ENCODE measurements around the gene OLAH. TPM values are rescaled to one million over a fixed set of nuclear protein-coding genes. Genes with fewer than 3 reads are reported as not detected.

Gene OLAH
- polyA plus RNA-seq, 1 donor (not counting 4 experiments of a cell fraction or from before 2014, with no cell fraction given) = 0.54 TPM

GRCh38 chr10:15035385-15036301 is 8.1 kb upstream of the OLAH start:
- Histone ChIP-seq H3K9me3 (ENCODE audit: control insufficient read depth, low read depth, low read length) (no peaks in the 10 kb centered on the region), H3K4me2 (ENCODE audit: control insufficient read depth, extremely low read depth, insufficient read depth, low read depth, low read length) (no peak overlapping the region), H3K4me3 (ENCODE audit: control insufficient read depth in 2 of 3, extremely low read depth in 1 of 3, insufficient read depth in 2 of 3, low read depth in 1 of 3, low read length in 3 of 3) (no peak overlapping the region), H2AFZ (ENCODE audit: control insufficient read depth, low read length) (no peak overlapping the region), H3K27ac (ENCODE audit: control insufficient read depth, insufficient read depth, low read length) (no peak overlapping the region), H3K79me2 (ENCODE audit: control insufficient read depth, insufficient read depth, low read length) (no peaks in the 10 kb centered on the region), H3K9me1 (ENCODE audit: control insufficient read depth, extremely low read depth, insufficient read depth, low read length) (no peaks in the 10 kb centered on the region), H3K27me3 (ENCODE audit: control insufficient read depth, extremely low read depth, insufficient read depth, low read length) (no peaks in the 10 kb centered on the region), H3K4me1 (ENCODE audit: control insufficient read depth, extremely low read depth, insufficient read depth, low read length) (peaks cover 2% of the 10 kb centered on the region), H3K36me3 (ENCODE audit: control insufficient read depth in 2 of 2, extremely low read depth in 1 of 2, insufficient read depth in 2 of 2, low read length in 2 of 2) (no peaks in the 10 kb centered on the region), H3K9ac (ENCODE audit: control insufficient read depth, extremely low read depth, insufficient read depth, low read length) (no peak overlapping the region), H4K20me1 (ENCODE audit: control insufficient read depth, extremely low read depth, insufficient read depth, low read length) (no peaks in the 10 kb centered on the region)
- dilution Hi-C loops (cut with MboI; ENCODE audit: extremely low pct_ligation_motif_present, low sequenced_read_pairs) = no loop called here
- DNase-seq (ENCODE audit: low read depth, low spot score) = no peak
- no peak for TF ChIP-seq EZH2 (IDR thresholded peaks at IDR 0.05; ENCODE audit: low read length)
- TF ChIP-seq CTCF (optimal IDR thresholded peaks at IDR 0.05 in 1 of 3, IDR thresholded peaks at IDR 0.05 in 1 of 3, conservative IDR thresholded peaks at IDR 0.05 in 1 of 3; ENCODE audit: extremely low read depth in 1 of 3, insufficient read depth in 2 of 3, low read length in 3 of 3) = no peak
- no peak for FAIRE-seq

GRCh38 chr10:15037691-15038090 is 6.1 kb upstream of the OLAH start:
- no peaks in the 10 kb centered on the region for H3K27me3 ChIP-seq (ENCODE audit: control insufficient read depth, extremely low read depth, insufficient read depth, low read length)
- no peaks in the 10 kb centered on the region for H3K79me2 ChIP-seq (ENCODE audit: control insufficient read depth, insufficient read depth, low read length)
- H3K4me1 ChIP-seq (ENCODE audit: control insufficient read depth, extremely low read depth, insufficient read depth, low read length) = peaks cover 6% of the 10 kb centered on the region
- no peaks in the 10 kb centered on the region for H3K9me1 ChIP-seq (ENCODE audit: control insufficient read depth, extremely low read depth, insufficient read depth, low read length)
- no peaks in the 10 kb centered on the region for H3K36me3 ChIP-seq (ENCODE audit: control insufficient read depth in 2 of 2, extremely low read depth in 1 of 2, insufficient read depth in 2 of 2, low read length in 2 of 2)
- H3K4me2 ChIP-seq (ENCODE audit: control insufficient read depth, extremely low read depth, insufficient read depth, low read depth, low read length) = no peak overlapping the region
- FAIRE-seq (no peak), DNase-seq (ENCODE audit: low read depth, low spot score) (no peak)
- no peaks in the 10 kb centered on the region for H3K9me3 ChIP-seq (ENCODE audit: control insufficient read depth, low read depth, low read length)
- no peak overlapping the region for H3K9ac ChIP-seq (ENCODE audit: control insufficient read depth, extremely low read depth, insufficient read depth, low read length)
- no peaks in the 10 kb centered on the region for H4K20me1 ChIP-seq (ENCODE audit: control insufficient read depth, extremely low read depth, insufficient read depth, low read length)
- TF ChIP-seq CTCF (optimal IDR thresholded peaks at IDR 0.05 in 1 of 3, IDR thresholded peaks at IDR 0.05 in 1 of 3, conservative IDR thresholded peaks at IDR 0.05 in 1 of 3; ENCODE audit: extremely low read depth in 1 of 3, insufficient read depth in 2 of 3, low read length in 3 of 3) (no peak), EZH2 (IDR thresholded peaks at IDR 0.05; ENCODE audit: low read length) (no peak)
- no peak overlapping the region for H2AFZ ChIP-seq (ENCODE audit: control insufficient read depth, low read length)
- no peak overlapping the region for H3K4me3 ChIP-seq (ENCODE audit: control insufficient read depth in 2 of 3, extremely low read depth in 1 of 3, insufficient read depth in 2 of 3, low read depth in 1 of 3, low read length in 3 of 3)
- no peak overlapping the region for H3K27ac ChIP-seq (ENCODE audit: control insufficient read depth, insufficient read depth, low read length)
- dilution Hi-C loops (cut with MboI; ENCODE audit: extremely low pct_ligation_motif_present, low sequenced_read_pairs) = no loop called here

Data from keratinocyte (primary cell).